A673 (cell line): ENCODE measurements around the gene HOXB7. TPM values are rescaled to one million over a fixed set of nuclear protein-coding genes. Genes with fewer than 3 reads are reported as not detected.

Experiments
- BruUV-seq: library from RNA; stranded (reverse); fragments of 400-500 nt; replicated peaks from 2 replicates; lab custom pipeline; 2021; lab: Mats Ljungman, UMichigan
- CTCF ChIA-PET: fragments of 300-600 bp; sonication (Branson Sonifier 250); formaldehyde crosslinking; loops from one replicate; lab custom pipeline; 2022; ENCODE audit warnings: antibody characterized with exemption; lab: Charles Lee
- POLR2A ChIA-PET: fragments of 300-600 bp; sonication (Branson Sonifier 250); formaldehyde crosslinking; loops from one replicate; lab custom pipeline; 2022; ENCODE audit warnings: antibody characterized with exemption; ENCODE audit not compliant: low non-redundant PET; lab: Charles Lee
- DNase-seq: peaks from one replicate; pipeline ENCODE4 v3.0.0-alpha.2; 2015; ENCODE audit warnings: low spot score
- H3K27ac ChIP-seq: fragments of 200-600 bp; sonication (generic); 2 replicates; pipeline ENCODE4 v1.5.1; 2016; ENCODE audit warnings: mixed run types, low read depth, mild to moderate bottlenecking, mixed read lengths, antibody characterized with exemption, low read length; ENCODE audit not compliant: poor library complexity, severe bottlenecking
- H3K27me3 ChIP-seq: fragments of 200-600 bp; sonication (generic); replicated peaks from 2 replicates; pipeline ENCODE4 v1.6.1; 2017; ENCODE audit warnings: mixed run types, low read depth, mild to moderate bottlenecking, mixed read lengths, antibody characterized with exemption, low read length; ENCODE audit not compliant: insufficient read depth, poor library complexity
- H3K36me3 ChIP-seq: fragments of 200-600 bp; sonication (generic); 2 replicates; pipeline ENCODE4 v1.6.1; 2016; ENCODE audit warnings: mixed run types, mild to moderate bottlenecking, mixed read lengths, antibody characterized with exemption, low read length; ENCODE audit not compliant: insufficient read depth, poor library complexity, severe bottlenecking
- H3K4me1 ChIP-seq: fragments of 200-600 bp; sonication (generic); 2 replicates; pipeline ENCODE4 v1.6.1; 2017; ENCODE audit warnings: mixed run types, mild to moderate bottlenecking, mixed read lengths, antibody characterized with exemption, low read length; ENCODE audit not compliant: insufficient read depth, poor library complexity, severe bottlenecking
- H3K4me3 ChIP-seq: fragments of 200-600 bp; sonication (generic); 2 replicates; pipeline ENCODE4 v1.5.1; 2016; ENCODE audit warnings: low read depth, mixed run types, mild to moderate bottlenecking, mixed read lengths, low read length; ENCODE audit not compliant: poor library complexity, severe bottlenecking
- H3K9me3 ChIP-seq: fragments of 200-600 bp; sonication (generic); 2 replicates; pipeline ENCODE4 v1.6.1; 2016; ENCODE audit warnings: mixed run types, low read depth, mild to moderate bottlenecking, mixed read lengths, antibody characterized with exemption, low read length; ENCODE audit not compliant: poor library complexity, severe bottlenecking
- EZH2 ChIP-seq: fragments of 200-600 bp; sonication (generic); IDR thresholded peaks from 2 replicates; pipeline ENCODE4 v1.6.1; 2017; ENCODE audit warnings: borderline replicate concordance, low read depth, mild to moderate bottlenecking, mixed read lengths, antibody characterized with exemption, low read length; ENCODE audit not compliant: poor library complexity, severe bottlenecking
- intact Hi-C: fragments of 100-400 bp; cut with micrococcal nuclease; formaldehyde crosslinking; loops from one replicate; pipeline ENCODE4 v1.10.0; 2022; ENCODE audit not compliant: unreplicated experiment
- total RNA-seq: library from RNA; stranded (reverse); gene quantifications from 2 replicates; pipeline ENCODE4 v1.2.3, GENCODE V29; 2021
- TF ChIP-seq, protein P1 (sequence below): fragments of 300-800, 200-600 bp; sonication (generic); conservative IDR thresholded peaks from 2 replicates; pipeline ENCODE4 v1.5.1; 2017; ENCODE audit warnings: low read depth, mild to moderate bottlenecking, antibody characterized with exemption, low read length, moderate library complexity, mixed read lengths

The HOXB7 gene
- total RNA-seq, 1 experiment from 2014 or later = 32.2 TPM

DNA sequence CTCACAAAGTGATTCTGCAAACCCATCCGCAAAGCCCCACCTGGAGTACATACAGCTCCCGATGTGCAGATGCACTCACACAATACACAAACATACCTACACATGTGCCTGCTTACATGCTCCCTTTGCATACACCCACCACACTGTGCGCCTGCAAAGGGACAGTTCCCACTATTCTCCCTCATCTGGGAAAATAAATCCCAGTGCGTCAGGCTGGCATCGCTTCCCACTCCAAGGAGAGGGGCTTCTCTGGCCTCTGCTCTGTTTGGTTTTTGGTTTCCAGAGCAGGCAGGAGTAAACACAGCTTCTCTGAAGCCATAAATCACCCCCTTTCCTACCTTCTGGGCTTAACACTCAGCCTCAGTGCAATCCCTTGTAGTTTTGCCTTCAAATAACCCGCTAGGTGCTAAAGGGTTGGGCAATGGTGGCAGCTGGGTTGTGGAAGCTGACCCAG, 47.4 kb downstream of the HOXB7 start:
- H3K9me3 ChIP-seq = no peaks in the 10 kb centered on the region
- TF ChIP-seq EZH2 = no peak
- TF ChIP-seq, protein P1, sequence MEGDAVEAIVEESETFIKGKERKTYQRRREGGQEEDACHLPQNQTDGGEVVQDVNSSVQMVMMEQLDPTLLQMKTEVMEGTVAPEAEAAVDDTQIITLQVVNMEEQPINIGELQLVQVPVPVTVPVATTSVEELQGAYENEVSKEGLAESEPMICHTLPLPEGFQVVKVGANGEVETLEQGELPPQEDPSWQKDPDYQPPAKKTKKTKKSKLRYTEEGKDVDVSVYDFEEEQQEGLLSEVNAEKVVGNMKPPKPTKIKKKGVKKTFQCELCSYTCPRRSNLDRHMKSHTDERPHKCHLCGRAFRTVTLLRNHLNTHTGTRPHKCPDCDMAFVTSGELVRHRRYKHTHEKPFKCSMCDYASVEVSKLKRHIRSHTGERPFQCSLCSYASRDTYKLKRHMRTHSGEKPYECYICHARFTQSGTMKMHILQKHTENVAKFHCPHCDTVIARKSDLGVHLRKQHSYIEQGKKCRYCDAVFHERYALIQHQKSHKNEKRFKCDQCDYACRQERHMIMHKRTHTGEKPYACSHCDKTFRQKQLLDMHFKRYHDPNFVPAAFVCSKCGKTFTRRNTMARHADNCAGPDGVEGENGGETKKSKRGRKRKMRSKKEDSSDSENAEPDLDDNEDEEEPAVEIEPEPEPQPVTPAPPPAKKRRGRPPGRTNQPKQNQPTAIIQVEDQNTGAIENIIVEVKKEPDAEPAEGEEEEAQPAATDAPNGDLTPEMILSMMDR = no peak
- H3K27ac ChIP-seq = peak overlapping the region; percentile 53
- intact Hi-C loops = no loop called here
- no peaks in the 10 kb centered on the region for H3K36me3 ChIP-seq
- no TSS peak for BruUV-seq
- DNase-seq = no peak
- H3K4me3 ChIP-seq = peak overlapping the region; percentile 54
- ChIA-PET POLR2A (no interaction called here), CTCF (interaction anchor here (1.5 kb wide), 1 partner anchor 71 kb away, joined by 5 read pairs; no protein-coding TSS in a partner anchor)
- no peaks in the 10 kb centered on the region for H3K27me3 ChIP-seq
- H3K4me1 ChIP-seq = peaks cover 72% of the 10 kb centered on the region

- Histone ChIP-seq H3K9me3 (no peaks in the 10 kb centered on the region), H3K4me1 (peaks cover 69% of the 10 kb centered on the region), H3K4me3 (peak overlapping the region; percentile 54), H3K36me3 (no peaks in the 10 kb centered on the region), H3K27ac (peak overlapping the region; percentile 7), H3K27me3 (no peaks in the 10 kb centered on the region)
- no TSS peak for BruUV-seq
- TF ChIP-seq EZH2 = no peak
- TF ChIP-seq, protein P1 = no peak
- POLR2A ChIA-PET = no interaction called here
- intact Hi-C loops = no loop called here
- no peak for DNase-seq
- CTCF ChIA-PET = no interaction called here
Observed at GRCh38 chr17:48562934-48563333, 47.9 kb downstream of the HOXB7 start.

GRCh38 chr17:48561884-48562810, 48.7 kb downstream of the HOXB7 start:
- POLR2A ChIA-PET = interaction anchor here (0.6 kb wide), 1 partner anchor 30 kb away, joined by 3 read pairs; no protein-coding TSS in a partner anchor
- TF ChIP-seq, protein P1 = peak; percentile 39
- no peak for TF ChIP-seq EZH2
- CTCF ChIA-PET = no interaction called here
- no peaks in the 10 kb centered on the region for H3K9me3 ChIP-seq
- no peaks in the 10 kb centered on the region for H3K36me3 ChIP-seq
- no TSS peak for BruUV-seq
- peak overlapping the region; percentile 7 for H3K27ac ChIP-seq
- H3K27me3 ChIP-seq = no peaks in the 10 kb centered on the region
- intact Hi-C loops = no loop called here
- peaks cover 69% of the 10 kb centered on the region for H3K4me1 ChIP-seq
- H3K4me3 ChIP-seq = no peak overlapping the region
- DNase-seq = peak; percentile 60
